ENCODE measurements around the gene GET4. TPM values are rescaled to one million over a fixed set of nuclear protein-coding genes. Genes with fewer than 3 reads are reported as not detected.

The GET4 gene
- total RNA-seq, 1 experiment from 2014 or later, result 16.2 TPM

DNA sequence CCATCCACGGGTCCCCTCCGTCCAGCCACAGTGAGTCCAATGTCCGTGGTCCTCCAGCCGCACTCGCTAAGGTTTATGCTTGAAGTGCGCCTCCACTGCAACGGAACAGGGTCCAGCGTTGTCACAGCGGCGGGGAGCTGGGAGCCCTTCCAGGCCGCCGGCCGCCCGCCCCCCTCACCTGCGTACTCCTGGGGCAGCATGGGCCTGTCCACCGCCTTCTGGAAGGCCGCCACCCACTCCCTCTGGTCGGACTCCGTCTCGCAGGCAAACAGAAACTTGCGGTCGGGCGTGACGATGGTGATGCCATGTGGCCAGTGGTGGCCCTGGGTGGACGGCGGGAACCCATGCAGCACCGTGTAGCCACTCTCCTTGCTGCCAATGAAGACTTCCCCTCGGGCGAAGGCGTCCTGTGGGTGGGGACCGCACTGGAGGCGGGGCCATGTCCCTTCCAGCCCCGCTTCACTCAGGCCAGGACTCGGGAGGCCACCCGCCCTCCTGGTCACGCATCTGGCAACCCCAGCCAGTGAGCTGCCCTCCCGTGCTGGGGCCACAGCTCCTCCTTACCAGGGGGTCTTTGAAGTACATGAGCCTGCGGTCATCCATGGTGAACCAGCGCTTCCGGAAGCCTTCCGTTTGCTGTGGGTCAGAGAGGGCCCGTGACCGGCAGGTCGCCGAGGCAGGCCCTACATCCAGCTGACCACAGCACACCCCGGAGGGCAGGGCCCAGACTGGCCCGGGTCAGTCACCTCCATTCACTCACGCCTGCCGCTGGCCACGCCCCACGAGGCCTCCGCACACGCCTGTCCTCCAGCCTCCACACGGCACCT is 22.7 kb downstream of the GET4 start:
- no peaks in the 10 kb centered on the region for H3K9me3 ChIP-seq (ENCODE audit: low read length)
- no peak overlapping the region for H2AFZ ChIP-seq (ENCODE audit: low read length)
- no peak for DNase-seq

DNA sequence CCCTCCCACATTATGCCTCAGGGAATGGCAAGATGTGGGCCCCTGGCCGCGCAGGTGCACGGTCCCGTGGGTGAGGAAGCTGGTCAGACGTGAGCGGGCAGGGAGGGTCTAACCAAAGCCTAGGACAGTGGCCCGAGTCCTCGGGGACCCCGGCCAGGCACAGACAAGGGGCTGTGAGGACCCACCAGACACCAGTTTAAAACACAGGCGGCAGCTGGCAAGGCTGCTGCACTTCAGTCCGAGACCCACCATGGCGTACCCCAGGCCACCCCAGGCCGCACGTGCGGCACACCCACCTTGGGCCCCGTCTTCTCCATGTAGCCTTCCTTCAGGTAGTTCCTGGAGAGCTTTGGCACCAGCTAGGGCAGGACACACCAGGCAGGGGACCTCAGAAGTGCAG is 23.5 kb downstream of the GET4 start:
- DNase-seq, result no peak
- Histone ChIP-seq H3K9ac (ENCODE audit: low read length) (no peak overlapping the region), H3K36me3 (ENCODE audit: insufficient read depth, low read length) (no peaks in the 10 kb centered on the region; the same call in 1 of the 2 replicates), H2AFZ (ENCODE audit: low read length) (no peak overlapping the region), H3K4me1 (ENCODE audit: low read length) (no peaks in the 10 kb centered on the region), H3K9me3 (ENCODE audit: low read length) (no peaks in the 10 kb centered on the region), H3K4me3 (ENCODE audit: low read length) (no peak overlapping the region), H3K27me3 (ENCODE audit: low read length) (no peaks in the 10 kb centered on the region), H4K20me1 (ENCODE audit: insufficient read depth, low read depth, low read length) (peaks cover 5% of the 10 kb centered on the region; the same call in 1 of the 2 replicates), H3K79me2 (ENCODE audit: low read length) (no peaks in the 10 kb centered on the region), H3K9me2 (replicated peaks; ENCODE audit: insufficient read depth, low read length) (no peaks in the 10 kb centered on the region), H3K4me2 (ENCODE audit: low read depth, low read length, poor library complexity, severe bottlenecking) (no peak overlapping the region), H3K27ac (ENCODE audit: low read length) (no peak overlapping the region)

More for the DNA sequence above, 22.7 kb downstream of the GET4 start:
- H4K20me1 ChIP-seq (ENCODE audit: insufficient read depth, low read depth, low read length), result peaks cover 5% of the 10 kb centered on the region; the same call in 1 of the 2 replicates
- H3K36me3 ChIP-seq (ENCODE audit: insufficient read depth, low read length), result no peaks in the 10 kb centered on the region; the same call in 1 of the 2 replicates
- H3K4me1 ChIP-seq (ENCODE audit: low read length), result no peaks in the 10 kb centered on the region
- no peaks in the 10 kb centered on the region for H3K9me2 ChIP-seq (replicated peaks; ENCODE audit: insufficient read depth, low read length)
- H3K79me2 ChIP-seq (ENCODE audit: low read length), result no peaks in the 10 kb centered on the region
- H3K27me3 ChIP-seq (ENCODE audit: low read length), result no peaks in the 10 kb centered on the region
- no peak overlapping the region for H3K4me3 ChIP-seq (ENCODE audit: low read length)
- H3K27ac ChIP-seq (ENCODE audit: low read length), result no peak overlapping the region
- H3K9ac ChIP-seq (ENCODE audit: low read length), result no peak overlapping the region
- H3K4me2 ChIP-seq (ENCODE audit: low read depth, low read length, poor library complexity, severe bottlenecking), result no peak overlapping the region

DNA sequence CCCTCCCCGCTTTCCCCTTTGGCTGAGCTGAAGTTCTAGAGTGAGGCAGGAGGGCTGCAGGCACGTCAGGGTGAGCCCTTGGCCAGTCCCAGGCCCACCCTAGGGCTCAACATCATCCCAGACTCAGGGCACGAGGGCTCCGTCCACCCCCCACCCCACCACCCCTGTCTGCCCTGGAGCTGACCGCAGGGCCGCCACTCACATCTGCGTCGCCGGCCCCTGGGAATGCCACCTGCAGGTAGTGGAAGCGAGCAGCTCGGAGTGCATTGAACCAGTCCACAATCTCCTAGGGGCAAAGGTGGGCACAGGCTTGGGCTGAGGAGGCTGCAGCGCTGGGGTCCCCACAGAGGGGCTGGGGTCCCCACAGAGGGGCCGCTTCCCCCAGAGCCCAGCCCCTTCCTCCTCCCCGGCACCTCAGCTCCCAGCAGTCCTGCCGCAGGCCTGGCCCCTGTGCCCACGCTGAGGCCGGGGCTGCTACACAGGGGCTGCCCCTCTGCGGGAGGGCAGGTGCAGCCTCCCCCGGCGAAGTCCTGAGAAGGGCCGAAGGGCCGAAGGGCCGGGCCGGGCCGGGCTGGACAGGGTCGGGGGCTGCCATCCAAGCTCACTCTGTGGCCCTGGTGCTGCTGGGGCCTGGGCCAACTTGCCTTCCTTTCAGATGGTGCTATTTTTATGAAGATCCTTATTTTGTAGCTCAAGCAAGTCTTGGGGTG is 24.1 kb downstream of the GET4 start:
- no peaks in the 10 kb centered on the region for H3K4me1 ChIP-seq (ENCODE audit: low read length)
- no peak overlapping the region for H3K27ac ChIP-seq (ENCODE audit: low read length)
- no peak overlapping the region for H3K4me3 ChIP-seq (ENCODE audit: low read length)
- H3K9ac ChIP-seq (ENCODE audit: low read length), result no peak overlapping the region
- H2AFZ ChIP-seq (ENCODE audit: low read length), result no peak overlapping the region
- no peaks in the 10 kb centered on the region for H3K9me3 ChIP-seq (ENCODE audit: low read length)
- H3K4me2 ChIP-seq (ENCODE audit: low read depth, low read length, poor library complexity, severe bottlenecking), result no peak overlapping the region
- DNase-seq, result no peak
- no peaks in the 10 kb centered on the region for H3K79me2 ChIP-seq (ENCODE audit: low read length)
- H3K36me3 ChIP-seq (ENCODE audit: insufficient read depth, low read length), result no peaks in the 10 kb centered on the region; the same call in 1 of the 2 replicates
- H3K9me2 ChIP-seq (replicated peaks; ENCODE audit: insufficient read depth, low read length), result no peaks in the 10 kb centered on the region
- no peaks in the 10 kb centered on the region for H3K27me3 ChIP-seq (ENCODE audit: low read length)
- H4K20me1 ChIP-seq (ENCODE audit: insufficient read depth, low read depth, low read length), result peaks cover 5% of the 10 kb centered on the region; the same call in 1 of the 2 replicates

- Histone ChIP-seq H3K4me2 (ENCODE audit: low read depth, low read length, poor library complexity, severe bottlenecking) (no peak overlapping the region), H3K4me3 (ENCODE audit: low read length) (no peak overlapping the region), H3K4me1 (ENCODE audit: low read length) (no peaks in the 10 kb centered on the region), H3K9me2 (replicated peaks; ENCODE audit: insufficient read depth, low read length) (no peaks in the 10 kb centered on the region), H3K79me2 (ENCODE audit: low read length) (no peaks in the 10 kb centered on the region), H3K9ac (ENCODE audit: low read length) (no peak overlapping the region), H3K36me3 (ENCODE audit: insufficient read depth, low read length) (no peaks in the 10 kb centered on the region; the same call in 1 of the 2 replicates), H3K27me3 (ENCODE audit: low read length) (no peaks in the 10 kb centered on the region), H2AFZ (ENCODE audit: low read length) (no peak overlapping the region), H4K20me1 (ENCODE audit: insufficient read depth, low read depth, low read length) (peaks cover 5% of the 10 kb centered on the region; the same call in 1 of the 2 replicates), H3K27ac (ENCODE audit: low read length) (no peak overlapping the region), H3K9me3 (ENCODE audit: low read length) (no peaks in the 10 kb centered on the region)
- no peak for DNase-seq
Observed at GRCh38 chr7:901041-901387, 24.7 kb downstream of the GET4 start.

DNA sequence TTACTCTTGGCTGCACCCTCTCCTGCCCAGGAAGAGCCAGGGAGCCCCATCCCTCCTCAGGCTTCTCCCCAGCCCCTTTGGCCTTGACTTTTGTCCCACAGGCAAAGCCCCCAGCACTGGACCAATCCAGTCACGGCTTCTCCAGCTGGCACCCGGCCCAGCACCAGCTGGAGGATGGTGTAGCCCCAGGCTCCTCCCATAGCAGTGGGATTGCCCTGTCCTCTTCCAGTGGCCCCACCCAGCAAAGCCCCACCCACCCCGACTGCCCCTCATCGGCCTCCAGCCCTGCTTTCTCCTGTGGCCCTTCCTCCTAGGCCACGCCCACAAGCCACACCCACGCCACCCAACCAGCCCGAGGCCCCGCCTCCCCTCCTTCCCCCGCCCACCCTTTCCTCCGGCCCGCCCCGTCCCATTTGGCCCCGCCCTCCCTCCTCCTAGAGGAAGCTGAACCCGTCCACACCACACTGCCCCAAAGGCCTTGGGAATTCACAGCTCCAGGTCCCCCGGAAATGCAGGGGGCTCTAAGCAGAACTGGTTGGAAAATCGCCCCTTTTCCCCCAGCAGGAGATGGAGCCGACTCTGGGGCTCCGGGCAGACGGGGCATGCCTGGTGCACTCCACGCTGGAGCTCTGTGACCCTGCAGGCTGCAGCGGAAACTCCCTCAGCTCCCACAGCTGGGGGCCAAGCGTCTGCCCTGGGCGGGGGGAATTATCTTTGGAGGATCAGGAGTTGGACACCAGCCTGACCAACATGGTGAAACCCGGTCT is 25.2 kb downstream of the GET4 start:
- H3K9me2 ChIP-seq (replicated peaks; ENCODE audit: insufficient read depth, low read length), result no peaks in the 10 kb centered on the region
- H3K4me3 ChIP-seq (ENCODE audit: low read length), result no peak overlapping the region
- no peak overlapping the region for H3K27ac ChIP-seq (ENCODE audit: low read length)
- no peak overlapping the region for H3K9ac ChIP-seq (ENCODE audit: low read length)
- DNase-seq, result peak; percentile 94
- H3K36me3 ChIP-seq (ENCODE audit: insufficient read depth, low read length), result no peaks in the 10 kb centered on the region
- no peaks in the 10 kb centered on the region for H3K9me3 ChIP-seq (ENCODE audit: low read length)
- H3K79me2 ChIP-seq (ENCODE audit: low read length), result no peaks in the 10 kb centered on the region
- H4K20me1 ChIP-seq (ENCODE audit: insufficient read depth, low read depth, low read length), result peaks cover 5% of the 10 kb centered on the region; the same call in 1 of the 2 replicates
- H3K27me3 ChIP-seq (ENCODE audit: low read length), result no peaks in the 10 kb centered on the region
- no peak overlapping the region for H2AFZ ChIP-seq (ENCODE audit: low read length)
- no peak overlapping the region for H3K4me2 ChIP-seq (ENCODE audit: low read depth, low read length, poor library complexity, severe bottlenecking)
- H3K4me1 ChIP-seq (ENCODE audit: low read length), result no peaks in the 10 kb centered on the region

- no peaks in the 10 kb centered on the region for H3K79me2 ChIP-seq (ENCODE audit: low read length)
- DNase-seq, result no peak
- H3K4me2 ChIP-seq (ENCODE audit: low read depth, low read length, poor library complexity, severe bottlenecking), result no peak overlapping the region
- H3K27ac ChIP-seq (ENCODE audit: low read length), result no peak overlapping the region
- no peak overlapping the region for H2AFZ ChIP-seq (ENCODE audit: low read length)
- H3K4me3 ChIP-seq (ENCODE audit: low read length), result no peak overlapping the region
- no peaks in the 10 kb centered on the region for H3K27me3 ChIP-seq (ENCODE audit: low read length)
- H3K9ac ChIP-seq (ENCODE audit: low read length), result no peak overlapping the region
- H3K4me1 ChIP-seq (ENCODE audit: low read length), result no peaks in the 10 kb centered on the region
- H3K9me2 ChIP-seq (replicated peaks; ENCODE audit: insufficient read depth, low read length), result no peaks in the 10 kb centered on the region
- H3K9me3 ChIP-seq (ENCODE audit: low read length), result no peaks in the 10 kb centered on the region
- H4K20me1 ChIP-seq (ENCODE audit: insufficient read depth, low read depth, low read length), result peaks cover 9% of the 10 kb centered on the region; the same call in 1 of the 2 replicates
- H3K36me3 ChIP-seq (ENCODE audit: insufficient read depth, low read length), result no peaks in the 10 kb centered on the region
Observed at GRCh38 chr7:902996-903395, 26.6 kb downstream of the GET4 start.

DNA sequence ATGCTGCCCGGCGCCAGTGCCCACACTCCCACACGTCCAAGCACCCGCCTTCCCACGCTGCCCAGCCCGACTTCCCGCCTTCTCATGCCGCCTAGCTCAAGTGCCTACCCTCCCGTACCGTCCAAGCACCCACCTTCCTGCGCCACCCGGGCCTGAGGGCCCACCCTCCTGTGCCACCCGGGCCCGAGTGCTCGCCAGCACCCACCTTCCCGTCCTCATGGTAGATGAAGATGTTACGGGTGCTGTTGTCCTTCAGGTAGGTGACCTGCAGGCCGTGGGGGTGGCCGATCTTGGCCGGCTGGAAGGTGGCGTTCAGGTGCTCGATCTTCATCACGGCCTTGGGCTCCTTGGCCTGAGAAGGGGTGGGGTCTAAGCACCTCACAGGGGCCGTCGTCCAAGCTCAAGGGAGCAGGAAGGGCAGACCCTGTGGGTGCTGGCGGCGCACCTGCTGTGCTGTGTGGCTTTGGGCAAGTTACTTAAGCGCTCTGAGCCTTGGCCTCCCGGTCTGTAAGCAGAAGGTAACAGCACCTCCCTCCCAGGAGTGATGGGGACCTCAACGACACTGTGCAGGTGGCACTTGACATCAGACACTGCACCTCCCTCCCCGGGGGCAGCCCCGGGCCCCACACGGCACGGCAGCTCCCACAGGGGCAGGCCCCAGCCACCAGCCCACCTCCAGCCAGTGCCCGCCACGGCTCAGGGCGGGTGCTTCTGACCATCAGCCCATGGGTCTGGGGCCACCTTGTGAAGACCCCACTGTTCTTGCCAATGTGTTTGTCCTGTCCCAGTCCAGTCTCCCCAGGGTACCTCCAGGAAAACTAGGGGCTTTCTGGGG is 27.8 kb downstream of the GET4 start:
- no peaks in the 10 kb centered on the region for H3K27me3 ChIP-seq (ENCODE audit: low read length)
- no peak overlapping the region for H3K4me2 ChIP-seq (ENCODE audit: low read depth, low read length, poor library complexity, severe bottlenecking)
- peaks cover 9% of the 10 kb centered on the region; the same call in 1 of the 2 replicates for H4K20me1 ChIP-seq (ENCODE audit: insufficient read depth, low read depth, low read length)
- no peaks in the 10 kb centered on the region for H3K9me2 ChIP-seq (replicated peaks; ENCODE audit: insufficient read depth, low read length)
- no peaks in the 10 kb centered on the region for H3K9me3 ChIP-seq (ENCODE audit: low read length)
- no peaks in the 10 kb centered on the region for H3K4me1 ChIP-seq (ENCODE audit: low read length)
- no peak for DNase-seq
- no peak overlapping the region for H3K9ac ChIP-seq (ENCODE audit: low read length)
- no peak overlapping the region for H3K4me3 ChIP-seq (ENCODE audit: low read length)
- no peaks in the 10 kb centered on the region for H3K79me2 ChIP-seq (ENCODE audit: low read length)
- no peaks in the 10 kb centered on the region for H3K36me3 ChIP-seq (ENCODE audit: insufficient read depth, low read length)
- H2AFZ ChIP-seq (ENCODE audit: low read length), result no peak overlapping the region
- no peak overlapping the region for H3K27ac ChIP-seq (ENCODE audit: low read length)

Data from Karpas-422 (cell line).